NCI-H187 treated with DMSO at 0.1 percent for 48 hours (cell line): ENCODE results near the gene VIPR2.
"Not testable (repeated sequence)": the region's sequence is repeated elsewhere in the genome, so short reads cannot be mapped to it uniquely, and the experiment has no call there.

Source experiments
- DNase-seq: peaks from one replicate; lab custom pipeline; 2025; lab: John Stamatoyannopoulos, UW

VIPR2 gene

GRCh38 chr7:158988996-158989395, 155.7 kb downstream of the VIPR2 start:
- DNase-seq, result no peak

- no peak for DNase-seq
Observed at GRCh38 chr7:158988302-158988862, 156.3 kb downstream of the VIPR2 start.

- DNase-seq, result no peak
Observed at GRCh38 chr7:158987691-158988090, 157.0 kb downstream of the VIPR2 start.

GRCh38 chr7:158985583-158985982, 159.1 kb downstream of the VIPR2 start:
- DNase-seq, result no peak

GRCh38 chr7:158984007-158984406, 160.7 kb downstream of the VIPR2 start:
- DNase-seq, result not testable (repeated sequence)

- not testable (repeated sequence) for DNase-seq
Observed at GRCh38 chr7:158982080-158982479, 162.6 kb downstream of the VIPR2 start.

GRCh38 chr7:158979635-158980351, 164.9 kb downstream of the VIPR2 start:
- no peak for DNase-seq

- no peak for DNase-seq
Observed at GRCh38 chr7:158979023-158979529, 165.6 kb downstream of the VIPR2 start.
